ENCODE measurements around the gene ABCB9.

DNA sequence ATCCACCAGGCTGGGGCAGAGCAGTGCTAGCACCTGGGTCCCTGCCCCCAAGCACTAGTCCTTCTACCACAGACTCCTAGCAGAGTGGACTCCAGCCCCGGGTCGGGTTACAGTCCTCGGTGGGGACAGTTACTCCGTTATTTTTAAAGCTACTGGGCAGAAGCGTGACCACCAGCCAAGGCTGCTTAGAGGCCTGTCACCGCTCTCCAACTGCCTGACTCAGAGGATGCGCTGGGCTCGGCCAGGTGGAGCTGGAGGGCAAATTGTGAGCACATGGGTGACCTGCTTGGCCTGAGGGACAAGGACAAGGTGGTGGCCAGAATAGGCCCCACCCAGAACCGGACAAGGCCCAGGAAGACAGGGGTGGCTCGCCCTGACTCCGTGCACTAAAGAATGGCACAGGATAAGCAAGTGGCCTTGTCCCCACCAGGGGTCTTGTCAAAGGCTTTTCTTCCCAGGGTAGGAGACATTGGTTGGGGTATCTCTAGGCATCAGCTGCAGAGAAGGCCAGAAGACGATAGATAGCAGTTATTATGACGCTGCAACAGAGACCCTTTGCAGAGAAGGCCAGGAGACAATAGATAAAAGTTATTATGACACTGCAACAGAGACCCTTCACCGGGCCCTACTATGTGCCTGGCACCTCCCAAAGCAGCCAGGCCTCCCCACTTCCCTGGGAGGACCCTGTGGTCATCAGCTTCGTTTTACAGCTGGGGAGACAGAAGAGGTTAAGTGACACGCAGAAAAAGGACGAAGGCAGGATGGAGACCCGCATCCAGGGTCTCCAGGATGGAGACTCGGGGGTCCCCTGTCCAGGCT, 1.6 kb downstream of the ABCB9 start:
- TF ChIP-seq SP1 (IDR thresholded peaks at IDR 0.05; ENCODE audit: low read depth) (no peak), ZNF274 (IDR thresholded peaks at IDR 0.05; ENCODE audit: low read depth, low read length) (no peak), EZH2 (IDR thresholded peaks at IDR 0.05) (no peak), POLR2AphosphoS5 (IDR thresholded peaks at IDR 0.05; ENCODE audit: low read depth, low read length) (no peak), EZH2phosphoT487 (IDR thresholded peaks at IDR 0.05; ENCODE audit: borderline replicate concordance) (no peak), POLR2A (IDR thresholded peaks at IDR 0.05; ENCODE audit: borderline replicate concordance, extremely low read depth, insufficient read depth, insufficient read length) (no peak), RAD21 (IDR thresholded peaks at IDR 0.05; ENCODE audit: low read depth) (no peak), ATF3 (IDR thresholded peaks at IDR 0.05) (no peak), SRF (IDR thresholded peaks at IDR 0.05; ENCODE audit: low read depth) (no peak), CBX3 (IDR thresholded peaks at IDR 0.05; ENCODE audit: low read depth) (no peak), TCF7L2 (IDR thresholded peaks at IDR 0.05; ENCODE audit: borderline replicate concordance, extremely low read depth, insufficient read depth, insufficient read length) (no peak)
- TF ChIP-seq, protein P1, sequence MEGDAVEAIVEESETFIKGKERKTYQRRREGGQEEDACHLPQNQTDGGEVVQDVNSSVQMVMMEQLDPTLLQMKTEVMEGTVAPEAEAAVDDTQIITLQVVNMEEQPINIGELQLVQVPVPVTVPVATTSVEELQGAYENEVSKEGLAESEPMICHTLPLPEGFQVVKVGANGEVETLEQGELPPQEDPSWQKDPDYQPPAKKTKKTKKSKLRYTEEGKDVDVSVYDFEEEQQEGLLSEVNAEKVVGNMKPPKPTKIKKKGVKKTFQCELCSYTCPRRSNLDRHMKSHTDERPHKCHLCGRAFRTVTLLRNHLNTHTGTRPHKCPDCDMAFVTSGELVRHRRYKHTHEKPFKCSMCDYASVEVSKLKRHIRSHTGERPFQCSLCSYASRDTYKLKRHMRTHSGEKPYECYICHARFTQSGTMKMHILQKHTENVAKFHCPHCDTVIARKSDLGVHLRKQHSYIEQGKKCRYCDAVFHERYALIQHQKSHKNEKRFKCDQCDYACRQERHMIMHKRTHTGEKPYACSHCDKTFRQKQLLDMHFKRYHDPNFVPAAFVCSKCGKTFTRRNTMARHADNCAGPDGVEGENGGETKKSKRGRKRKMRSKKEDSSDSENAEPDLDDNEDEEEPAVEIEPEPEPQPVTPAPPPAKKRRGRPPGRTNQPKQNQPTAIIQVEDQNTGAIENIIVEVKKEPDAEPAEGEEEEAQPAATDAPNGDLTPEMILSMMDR (IDR thresholded peaks at IDR 0.05 in 2 of 3, conservative IDR thresholded peaks at IDR 0.05 in 1 of 3; ENCODE audit: borderline replicate concordance in 1 of 3, insufficient read depth in 1 of 3, low read depth in 2 of 3, low read length in 2 of 3), result no peak
- TF ChIP-seq, protein P2, sequence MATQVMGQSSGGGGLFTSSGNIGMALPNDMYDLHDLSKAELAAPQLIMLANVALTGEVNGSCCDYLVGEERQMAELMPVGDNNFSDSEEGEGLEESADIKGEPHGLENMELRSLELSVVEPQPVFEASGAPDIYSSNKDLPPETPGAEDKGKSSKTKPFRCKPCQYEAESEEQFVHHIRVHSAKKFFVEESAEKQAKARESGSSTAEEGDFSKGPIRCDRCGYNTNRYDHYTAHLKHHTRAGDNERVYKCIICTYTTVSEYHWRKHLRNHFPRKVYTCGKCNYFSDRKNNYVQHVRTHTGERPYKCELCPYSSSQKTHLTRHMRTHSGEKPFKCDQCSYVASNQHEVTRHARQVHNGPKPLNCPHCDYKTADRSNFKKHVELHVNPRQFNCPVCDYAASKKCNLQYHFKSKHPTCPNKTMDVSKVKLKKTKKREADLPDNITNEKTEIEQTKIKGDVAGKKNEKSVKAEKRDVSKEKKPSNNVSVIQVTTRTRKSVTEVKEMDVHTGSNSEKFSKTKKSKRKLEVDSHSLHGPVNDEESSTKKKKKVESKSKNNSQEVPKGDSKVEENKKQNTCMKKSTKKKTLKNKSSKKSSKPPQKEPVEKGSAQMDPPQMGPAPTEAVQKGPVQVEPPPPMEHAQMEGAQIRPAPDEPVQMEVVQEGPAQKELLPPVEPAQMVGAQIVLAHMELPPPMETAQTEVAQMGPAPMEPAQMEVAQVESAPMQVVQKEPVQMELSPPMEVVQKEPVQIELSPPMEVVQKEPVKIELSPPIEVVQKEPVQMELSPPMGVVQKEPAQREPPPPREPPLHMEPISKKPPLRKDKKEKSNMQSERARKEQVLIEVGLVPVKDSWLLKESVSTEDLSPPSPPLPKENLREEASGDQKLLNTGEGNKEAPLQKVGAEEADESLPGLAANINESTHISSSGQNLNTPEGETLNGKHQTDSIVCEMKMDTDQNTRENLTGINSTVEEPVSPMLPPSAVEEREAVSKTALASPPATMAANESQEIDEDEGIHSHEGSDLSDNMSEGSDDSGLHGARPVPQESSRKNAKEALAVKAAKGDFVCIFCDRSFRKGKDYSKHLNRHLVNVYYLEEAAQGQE (IDR thresholded peaks at IDR 0.05; ENCODE audit: low read depth), result no peak

Measured in HCT116 (cell line).